Activated CD4-positive, alpha-beta T cell treated with anti-CD3 and anti-CD28 coated beads, Interleukin-2, Interleukin-6, amounts not matched to agents 100 ng/mL and 50 ng/mL, durations not matched to agents 16 hours and 8 hours (primary cell): ENCODE data around the gene FAM78A.
A peak's percentile ranks its signal among the peaks of the same experiment; 100 is the strongest.

Source experiments
- DNase-seq: peaks from one replicate; pipeline ENCODE4 v3.0.0-alpha.2; 2020

The FAM78A gene, protein sequence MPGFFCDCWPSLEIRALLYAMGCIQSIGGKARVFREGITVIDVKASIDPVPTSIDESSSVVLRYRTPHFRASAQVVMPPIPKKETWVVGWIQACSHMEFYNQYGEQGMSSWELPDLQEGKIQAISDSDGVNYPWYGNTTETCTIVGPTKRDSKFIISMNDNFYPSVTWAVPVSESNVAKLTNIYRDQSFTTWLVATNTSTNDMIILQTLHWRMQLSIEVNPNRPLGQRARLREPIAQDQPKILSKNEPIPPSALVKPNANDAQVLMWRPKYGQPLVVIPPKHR

GRCh38 chr9:131276094-131276888 lies at the start of gene FAM78A:
FAM78A (minus strand) TSS chr9:131276510; CDS start chr9:131276179, 331 bp downstream.
- peak; percentile 71 for DNase-seq

- no peak for DNase-seq
Observed at GRCh38 chr9:131324736-131325679, 48.7 kb upstream of the FAM78A start.

DNA sequence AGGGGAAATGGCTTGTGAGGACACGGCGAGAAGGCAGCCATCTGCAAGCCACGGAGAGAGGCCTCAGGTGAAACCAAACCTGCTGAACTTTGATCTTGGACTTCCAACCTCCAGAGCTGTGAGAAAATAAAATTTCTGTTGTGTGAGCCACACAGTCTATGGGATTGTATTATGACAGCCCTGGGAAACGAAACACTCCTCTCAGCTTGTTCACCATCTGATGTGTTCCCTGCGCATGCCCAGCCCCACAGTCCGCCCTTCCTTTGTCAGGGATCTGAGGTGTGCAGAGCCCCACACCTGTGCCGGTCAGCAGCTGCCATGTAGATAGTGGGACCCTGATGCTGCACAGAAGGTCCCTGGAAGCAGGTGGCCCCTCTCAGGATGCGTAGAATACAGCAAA lies 47.3 kb upstream of the FAM78A start:
- no peak for DNase-seq

GRCh38 chr9:131320031-131320685 lies 43.8 kb upstream of the FAM78A start:
- DNase-seq, result no peak

DNA sequence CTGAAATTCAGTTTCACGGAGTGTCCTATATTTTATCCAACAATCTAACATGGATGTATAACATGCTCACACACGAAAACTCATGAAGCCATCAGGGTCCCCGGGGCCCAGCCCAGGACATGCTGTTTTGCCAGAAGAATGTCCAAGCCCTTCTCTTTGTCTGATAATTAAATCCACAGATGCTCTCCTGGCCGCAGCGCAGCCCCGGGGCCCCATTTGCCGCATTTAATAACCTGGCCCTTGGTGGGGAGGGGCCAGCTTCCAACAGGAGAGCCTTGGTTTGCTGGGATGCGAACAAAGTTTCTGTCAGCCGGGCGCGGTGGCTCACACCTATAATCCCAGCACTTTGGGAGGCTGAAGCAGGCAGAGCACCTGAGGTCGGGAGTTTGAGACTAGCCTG lies 43.2 kb upstream of the FAM78A start:
- no peak for DNase-seq

GRCh38 chr9:131318231-131319085 lies 42.1 kb upstream of the FAM78A start:
- no peak for DNase-seq

DNA sequence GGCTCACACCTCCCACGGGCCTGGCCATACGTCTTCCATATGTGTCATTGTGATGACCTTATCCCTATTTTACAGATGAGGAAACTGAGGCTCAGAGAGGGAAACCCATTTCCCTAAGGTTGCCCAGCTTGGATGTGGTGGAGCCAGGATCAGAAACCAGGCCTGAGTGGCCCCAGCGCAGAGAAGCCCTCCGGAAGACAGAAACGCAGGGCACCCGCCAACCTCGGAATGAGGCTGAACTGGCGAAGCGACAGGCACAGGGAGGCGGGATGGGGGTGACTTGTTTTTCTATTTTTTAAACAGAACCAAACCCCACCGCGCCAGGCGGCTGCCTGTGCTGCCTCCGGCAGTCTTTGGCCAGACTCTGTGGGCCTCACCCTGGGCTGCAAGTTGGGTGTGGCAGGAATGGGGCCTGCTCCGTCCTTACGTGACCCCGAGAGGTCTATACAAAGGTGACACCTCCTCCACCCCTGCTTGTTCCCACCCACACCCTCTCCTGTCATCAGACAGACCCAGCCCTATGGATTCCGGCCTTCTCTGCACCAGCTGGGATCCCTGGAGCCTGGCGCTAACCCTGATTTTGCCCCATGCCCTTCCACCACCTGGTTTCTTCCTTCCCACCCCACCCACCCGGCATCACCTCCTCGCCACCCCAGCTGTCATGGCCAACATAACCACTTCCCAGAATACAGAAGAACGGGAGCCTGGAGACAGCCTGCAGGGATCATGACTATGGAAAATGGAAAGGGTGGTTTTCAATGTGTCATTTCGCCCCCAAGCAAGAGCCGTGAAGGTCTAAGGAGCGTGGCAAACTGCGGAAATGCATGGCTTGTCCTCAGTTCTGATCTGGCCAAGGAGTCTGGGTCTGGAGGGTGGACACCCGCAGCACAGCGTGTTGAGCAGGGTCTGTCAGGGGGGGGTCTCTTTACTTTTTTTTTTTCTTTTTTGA lies 36.8 kb upstream of the FAM78A start:
- DNase-seq, result no peak

- DNase-seq, result no peak
Observed at GRCh38 chr9:131312246-131312645, 35.9 kb upstream of the FAM78A start.

DNA sequence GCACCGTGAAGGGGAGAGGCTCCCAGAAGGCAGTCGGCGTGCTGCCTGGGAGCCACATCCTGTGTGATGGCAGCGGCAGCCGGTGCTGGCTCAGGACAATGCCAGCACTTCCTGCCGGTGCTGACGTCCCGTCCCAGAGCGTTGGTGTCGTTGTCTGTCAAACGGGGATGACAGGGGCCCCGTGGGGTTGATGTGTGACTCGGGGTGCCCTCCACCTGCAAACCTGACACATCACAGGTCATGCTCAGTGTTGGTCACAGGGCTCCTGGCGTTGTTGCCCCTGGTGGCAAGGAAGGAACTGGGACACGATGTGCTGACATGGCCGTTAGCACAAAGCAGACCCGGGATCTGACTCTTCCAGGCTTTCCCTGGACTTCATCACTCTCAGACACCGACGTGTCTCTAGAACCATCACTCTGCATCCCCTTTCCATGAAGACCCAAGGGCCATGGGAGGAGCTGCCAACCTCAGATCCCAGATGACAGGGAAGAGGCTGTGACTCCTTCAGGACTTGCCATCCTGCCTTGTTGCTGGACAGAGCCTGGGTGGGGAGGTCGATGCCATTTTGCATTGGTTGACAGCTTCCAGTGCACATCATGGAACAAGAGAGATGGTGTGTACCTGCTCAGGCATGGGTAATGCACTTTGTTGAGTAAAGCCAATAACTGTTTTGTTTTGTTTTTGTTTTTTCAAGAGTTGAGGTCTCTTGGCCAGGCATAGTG lies 34.7 kb upstream of the FAM78A start:
- DNase-seq, result peak; percentile 61

DNA sequence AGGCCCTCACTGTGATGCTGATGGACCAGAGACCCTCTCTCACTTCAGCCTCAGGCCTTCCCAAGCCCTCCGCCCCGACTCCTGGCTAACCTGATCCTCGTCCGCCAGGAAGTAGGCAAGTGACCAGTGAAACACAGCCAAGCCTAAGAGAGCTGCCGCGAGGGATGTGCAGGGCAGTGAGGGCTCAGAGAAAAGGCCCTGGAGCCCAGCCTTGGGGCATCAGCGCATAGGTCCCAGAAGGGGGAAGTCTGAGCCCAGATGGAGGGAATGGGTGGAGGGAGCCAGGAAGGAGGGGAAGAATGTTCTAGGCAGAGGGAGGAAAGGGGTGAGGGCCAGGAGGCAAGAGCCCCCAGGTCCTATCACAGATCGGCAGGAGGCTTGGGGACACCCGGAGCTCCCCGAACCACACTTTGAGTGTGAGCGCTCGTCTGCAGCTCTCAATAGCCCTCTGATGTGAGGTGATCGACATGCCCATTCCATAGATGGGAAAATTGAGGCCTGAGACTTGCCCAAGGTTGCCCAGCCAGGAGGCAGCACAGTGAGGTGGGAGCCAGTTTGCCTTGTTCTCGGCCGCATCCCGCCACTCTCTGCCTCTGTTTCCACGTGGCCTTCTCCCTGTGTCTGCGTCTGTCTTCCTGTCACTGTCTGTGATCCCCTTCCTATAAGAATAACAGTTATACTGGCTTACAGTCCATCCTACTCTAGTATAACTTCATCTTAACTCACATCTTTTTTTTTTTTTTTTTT lies 33.4 kb upstream of the FAM78A start:
- DNase-seq, result no peak

GRCh38 chr9:131308906-131309529 lies 32.7 kb upstream of the FAM78A start:
- DNase-seq, result no peak

- DNase-seq, result no peak
Observed at GRCh38 chr9:131308452-131308851, 32.1 kb upstream of the FAM78A start.

GRCh38 chr9:131307974-131308373 lies 31.7 kb upstream of the FAM78A start:
- DNase-seq, result no peak

GRCh38 chr9:131306397-131307004 lies 30.2 kb upstream of the FAM78A start:
- no peak for DNase-seq

DNA sequence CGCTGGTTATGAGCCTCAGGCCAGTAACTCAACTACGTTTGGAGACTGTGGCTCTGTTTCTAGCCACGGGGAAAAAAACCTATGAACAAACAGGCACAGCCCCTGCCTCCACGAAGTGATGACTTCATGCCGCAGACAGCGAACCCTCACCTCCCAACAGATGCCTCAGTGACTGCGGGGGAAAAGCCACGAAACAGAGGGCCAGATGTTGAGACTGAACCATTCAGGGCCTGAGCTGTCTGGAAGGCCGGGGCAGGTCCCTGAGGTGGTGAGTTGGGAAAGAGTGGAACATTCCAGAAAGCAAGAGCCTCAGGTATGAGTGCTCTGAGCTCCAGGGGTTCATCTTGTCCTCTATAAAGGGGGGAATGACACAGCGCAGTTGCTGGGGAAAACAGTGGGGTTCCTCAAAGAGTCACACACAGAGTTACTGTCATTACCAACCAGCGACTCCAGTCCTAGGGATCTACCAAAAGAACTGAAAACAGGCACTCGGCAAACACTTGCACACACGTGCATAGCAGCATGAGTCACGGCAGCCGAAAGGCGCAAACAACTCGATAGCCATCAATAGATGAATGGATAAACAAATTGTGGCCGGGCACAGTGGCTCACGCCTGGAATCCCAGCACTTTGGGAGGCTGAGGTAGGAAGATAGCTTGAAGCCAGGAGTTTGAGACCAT lies 28.5 kb upstream of the FAM78A start:
- no peak for DNase-seq

- DNase-seq, result no peak
Observed at GRCh38 chr9:131303381-131304321, 27.3 kb upstream of the FAM78A start.
